Stimulated activated CD4-positive, alpha-beta T cell treated with anti-CD3 and anti-CD28 coated beads, Interleukin-4, amount 100 ng/mL, for 4 hours (primary cell): ENCODE measurements around the gene RNF115.
"Not testable (repeated sequence)": the region's sequence is repeated elsewhere in the genome, so short reads cannot be mapped to it uniquely, and the experiment has no call there.

Experiments
- DNase-seq, 2 experiments: peaks; one replicate each; pipeline ENCODE4 v3.0.0-alpha.2; 2020

Gene RNF115

DNA sequence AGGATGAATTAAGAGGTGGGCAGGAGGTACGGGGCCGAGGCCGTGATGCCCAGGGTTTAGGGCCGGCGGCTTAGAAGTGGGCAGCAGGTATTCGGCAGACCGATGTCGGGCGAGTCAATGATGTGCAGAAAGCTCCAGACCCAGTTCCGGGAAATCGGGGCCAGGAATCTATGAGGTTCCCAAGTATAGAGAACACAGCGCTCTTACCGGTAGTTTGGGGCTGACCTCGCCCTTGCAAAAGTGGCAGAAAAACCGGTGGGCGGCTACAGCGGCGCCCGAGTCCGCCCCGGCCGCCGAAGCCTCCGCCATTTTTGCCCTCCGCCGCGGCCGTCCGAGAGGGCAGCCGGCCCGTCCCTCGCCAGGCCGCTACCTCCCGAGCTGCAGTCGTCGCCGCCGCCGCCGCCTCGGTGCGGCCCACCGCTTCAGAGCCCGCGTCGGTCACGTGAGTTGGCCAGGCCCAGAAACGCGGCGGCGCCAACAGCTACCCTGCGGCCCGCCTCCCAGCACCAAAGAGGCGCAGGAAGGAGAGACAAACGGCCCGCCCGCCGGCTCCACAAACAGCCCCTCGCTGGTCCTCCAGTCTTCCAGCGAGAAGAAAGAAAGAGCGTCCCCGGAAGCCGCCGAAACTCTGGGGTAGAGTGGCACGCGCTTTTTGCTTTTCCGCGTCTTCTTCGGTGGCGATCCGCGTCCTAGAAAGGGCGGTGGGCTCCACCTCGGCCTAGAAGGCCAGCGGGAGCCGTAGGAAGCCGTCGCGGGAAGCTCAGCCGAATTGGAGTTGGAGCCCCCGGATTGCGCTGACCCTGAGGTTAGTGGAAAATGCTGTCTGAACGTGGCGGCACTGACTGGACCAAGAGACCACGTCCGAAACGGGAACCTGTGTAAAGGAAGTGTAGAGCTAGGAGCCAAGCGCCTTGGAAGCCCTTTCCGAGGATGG lies at the start of gene RNF115, which contains the start of gene POLR3C:
RNF115 (minus strand) TSS at position 531 of the 934 bp plus-strand sequence; CDS start at position 309, 222 bp downstream.
POLR3C (plus strand) TSS at position 636 of the 934 bp plus-strand sequence. CDS start 1,577 bp downstream, outside the sequence.
- peak; percentile 79 to 81 for DNase-seq

DNA sequence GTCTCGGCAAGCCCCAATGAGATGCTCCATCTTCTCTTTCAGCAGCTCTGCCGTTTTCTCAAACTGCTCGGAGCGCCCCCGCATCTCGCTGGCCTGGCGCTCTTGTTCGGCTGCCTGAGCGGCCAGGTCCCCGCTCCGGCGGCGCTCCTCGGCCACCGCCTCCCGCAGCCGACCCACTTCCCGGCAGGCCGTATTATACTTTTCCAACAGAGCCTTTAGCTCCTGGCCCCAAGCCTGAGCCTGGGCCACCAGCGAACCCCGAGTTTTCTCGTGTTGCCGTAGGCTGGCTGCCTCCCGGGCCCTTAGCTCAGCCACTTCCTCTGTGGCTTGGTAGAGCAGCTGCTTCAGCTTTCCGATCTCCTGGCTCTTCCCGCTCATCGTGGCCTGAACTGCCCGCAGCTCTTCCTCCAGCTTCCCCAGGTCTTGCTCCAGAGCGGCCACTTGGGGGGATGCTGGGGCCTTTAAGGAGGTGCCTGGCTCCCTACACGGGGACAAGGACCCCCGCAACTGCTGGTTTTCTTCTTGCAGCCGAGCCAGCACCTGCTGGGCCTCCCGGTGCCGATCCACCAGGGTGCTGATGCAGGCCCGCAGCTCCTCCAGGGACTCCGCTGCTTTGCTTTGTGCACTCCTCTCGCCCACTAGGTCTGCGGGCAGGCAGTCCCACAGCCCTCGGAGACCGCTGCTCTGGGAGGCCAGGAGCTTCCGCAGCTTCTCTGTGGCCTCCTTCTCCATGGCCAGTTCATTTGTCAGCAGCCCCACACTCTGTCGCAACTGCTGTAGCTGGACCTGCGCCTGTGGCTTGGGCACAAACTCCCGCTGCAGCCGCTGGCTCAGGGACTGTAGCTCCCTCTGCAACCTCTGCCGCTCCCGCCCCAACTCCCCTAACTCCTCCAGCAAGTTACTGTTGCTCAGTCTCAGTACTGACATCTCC lies 48.4 kb upstream of the RNF115 start:
- peak; percentile 10 to 28 for DNase-seq

DNA sequence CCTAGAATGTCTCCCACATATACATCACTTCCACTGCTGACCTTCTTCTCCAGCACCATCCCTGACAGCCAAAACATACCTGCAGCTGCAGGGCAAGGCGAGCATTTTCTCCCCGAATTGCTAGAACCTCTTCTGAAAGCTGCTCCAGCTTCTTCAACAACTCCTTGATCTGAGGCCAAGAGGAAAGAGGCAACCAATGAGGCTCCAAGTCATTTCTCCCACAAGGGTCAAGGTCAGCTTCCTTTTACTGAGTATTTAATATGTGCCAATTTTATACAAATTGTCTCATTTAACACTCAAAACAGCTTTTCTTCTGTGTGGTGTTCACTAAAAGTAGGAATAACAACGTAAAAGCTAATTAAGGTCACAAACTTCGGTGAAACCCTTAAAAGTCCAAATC lies 44.3 kb upstream of the RNF115 start:
- DNase-seq: no peak

DNA sequence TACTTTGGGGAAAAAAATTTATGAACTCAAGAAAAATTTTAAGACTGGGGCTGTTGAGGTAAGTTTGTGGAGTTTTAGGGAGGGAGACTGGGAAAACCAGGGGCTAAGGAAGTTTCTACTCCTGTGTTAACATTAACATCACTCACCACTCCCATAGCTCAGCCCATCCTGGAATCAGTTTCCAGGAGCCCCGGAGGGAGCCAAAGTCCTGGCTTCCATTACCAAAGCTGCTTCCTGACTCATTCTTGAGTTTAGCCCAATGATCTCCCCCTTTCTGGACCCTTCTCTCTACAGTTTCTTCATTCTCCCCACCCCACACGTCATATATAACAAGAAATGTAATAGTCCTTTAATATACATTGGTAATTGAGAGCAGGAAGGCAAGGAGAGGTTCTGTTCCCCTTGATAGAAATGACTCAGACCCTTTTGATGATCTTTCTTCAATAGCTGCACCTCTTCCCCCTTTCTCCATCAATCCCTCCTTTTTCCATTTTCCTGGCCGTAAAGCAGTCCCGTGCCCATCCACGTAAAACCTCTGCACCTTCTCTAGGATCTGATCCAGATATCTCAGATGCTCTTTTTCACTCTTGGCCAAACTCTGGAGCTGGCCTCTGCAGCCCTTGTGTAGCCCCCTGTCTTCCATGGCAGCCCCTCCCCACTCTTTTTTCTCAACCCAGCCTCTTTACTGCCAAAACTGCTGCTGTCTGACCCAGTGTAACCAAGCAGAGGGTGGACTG lies 39.6 kb upstream of the RNF115 start:
- DNase-seq: no peak

- DNase-seq: peak; percentile 68 to 75
Observed at GRCh38 chr1:145859491-145860023, 35.7 kb upstream of the RNF115 start.

GRCh38 chr1:145858901-145859490 lies 35.1 kb upstream of the RNF115 start, which contains the start of gene PIAS3:
Gene PIAS3, minus strand, starts transcription at chr1:145859081. Its CDS starts 91 bp downstream, at chr1:145858990.
- peak; percentile 74 to 84 for DNase-seq

DNA sequence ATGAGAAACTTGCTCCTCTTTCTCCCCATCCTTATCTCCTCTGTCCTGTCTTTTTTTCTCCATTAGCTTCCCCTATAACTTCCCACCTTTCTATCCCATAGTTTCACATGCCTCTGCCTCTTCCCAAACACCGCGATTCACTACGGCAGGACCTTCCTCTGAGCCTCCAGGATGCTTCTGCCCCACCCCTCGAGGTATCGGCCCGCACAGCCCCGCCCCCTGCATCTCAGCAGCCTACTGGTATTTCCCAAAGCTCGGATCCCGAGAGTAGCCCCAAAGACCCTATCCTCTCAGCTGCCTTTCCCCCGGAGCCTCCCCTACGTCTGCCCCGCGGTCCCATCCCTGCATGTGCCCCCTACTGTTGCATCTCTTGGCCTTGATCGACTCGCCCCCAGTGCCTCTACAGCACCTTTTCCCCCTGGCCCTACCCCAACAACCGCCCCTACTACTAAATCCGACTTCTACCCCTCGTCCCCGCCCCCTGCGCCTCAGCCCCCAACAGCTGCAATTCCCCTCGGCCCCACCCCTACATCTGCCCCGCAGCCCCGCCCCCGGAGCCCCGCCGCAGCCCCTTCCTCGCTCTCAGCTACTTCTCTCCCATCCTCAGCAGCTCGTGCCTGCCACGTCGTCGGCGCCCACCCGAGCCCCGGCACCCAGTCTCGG lies 34.5 kb upstream of the RNF115 start:
- DNase-seq: peak; percentile 53 to 63

- DNase-seq: no peak
Observed at GRCh38 chr1:145857170-145857569, 33.3 kb upstream of the RNF115 start.

DNA sequence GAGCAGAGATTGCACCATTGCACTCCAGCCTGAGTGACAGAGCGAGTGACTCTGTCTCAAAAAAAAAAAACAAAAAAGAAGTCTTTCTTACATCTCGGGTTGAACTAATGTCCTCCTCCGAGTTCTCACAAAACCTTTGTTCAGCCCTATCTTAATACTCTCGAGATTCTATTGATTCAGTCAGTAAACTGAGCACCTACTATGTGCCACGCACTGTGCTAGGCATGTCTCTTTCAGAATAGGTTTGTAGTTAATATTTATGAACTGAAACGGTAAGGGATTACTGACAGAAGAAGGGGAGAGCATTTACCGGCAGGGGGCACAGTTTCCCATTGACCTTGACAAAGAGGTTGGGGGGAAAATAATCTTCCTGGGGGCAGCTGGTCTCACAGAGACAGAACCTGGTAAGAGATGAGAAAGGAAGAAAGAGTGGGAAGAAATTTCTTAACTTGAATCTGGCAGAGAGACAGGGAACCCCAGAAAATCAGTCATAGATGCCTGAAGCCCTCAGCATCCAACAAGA lies 31.6 kb upstream of the RNF115 start:
- DNase-seq: no peak

- DNase-seq: no peak
Observed at GRCh38 chr1:145849356-145850160, 25.7 kb upstream of the RNF115 start.

DNA sequence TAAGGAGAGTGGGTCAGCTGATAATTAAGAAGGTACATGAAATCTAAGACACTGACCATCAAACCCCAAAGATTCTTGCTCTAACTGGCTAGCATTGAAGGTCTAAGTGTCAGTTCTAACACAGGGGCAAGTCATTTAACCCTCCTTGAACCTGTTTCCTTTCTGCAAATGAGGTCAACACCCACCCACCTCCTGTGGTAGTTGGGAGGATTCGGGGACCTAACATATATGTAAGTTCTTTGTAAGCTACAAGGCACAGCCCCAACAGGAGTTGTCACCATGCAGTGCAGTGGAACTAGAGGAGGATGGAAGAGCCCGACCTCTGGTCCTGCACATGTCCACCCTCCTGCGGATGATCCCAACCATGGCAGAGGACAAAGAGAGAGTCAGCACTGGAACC lies 23.9 kb upstream of the RNF115 start:
- DNase-seq: no peak

- DNase-seq: peak in 1 of 2 experiments; percentile 11
Observed at GRCh38 chr1:145846201-145846612, 22.3 kb upstream of the RNF115 start.

GRCh38 chr1:145845514-145846161 lies 21.7 kb upstream of the RNF115 start, which contains the start of gene NUDT17:
Gene NUDT17, plus strand, starts transcription at chr1:145845630. Its CDS starts 11 bp downstream, at chr1:145845641.
- peak; percentile 66 to 76 for DNase-seq

- no peak for DNase-seq
Observed at GRCh38 chr1:145845144-145845513, 21.2 kb upstream of the RNF115 start.

DNA sequence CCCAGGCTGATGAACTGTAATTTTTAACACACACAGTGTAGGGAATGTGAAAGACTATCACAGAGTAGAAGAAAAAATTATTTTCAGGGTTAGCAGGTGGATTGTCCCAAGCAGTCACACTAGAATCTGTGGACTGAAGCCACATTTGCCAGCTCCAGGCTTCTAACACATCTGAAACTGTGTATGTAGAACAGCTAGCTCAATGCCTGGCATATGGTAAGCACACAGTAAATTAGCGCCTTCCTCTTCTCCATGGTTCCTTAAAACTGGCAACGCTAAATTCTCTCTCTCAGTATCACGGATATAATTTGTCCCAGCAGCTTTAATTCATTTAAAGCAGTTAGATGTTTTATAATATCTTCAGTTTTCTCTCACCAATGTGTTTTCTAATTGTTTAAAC lies 19.1 kb upstream of the RNF115 start:
- DNase-seq: no peak

DNA sequence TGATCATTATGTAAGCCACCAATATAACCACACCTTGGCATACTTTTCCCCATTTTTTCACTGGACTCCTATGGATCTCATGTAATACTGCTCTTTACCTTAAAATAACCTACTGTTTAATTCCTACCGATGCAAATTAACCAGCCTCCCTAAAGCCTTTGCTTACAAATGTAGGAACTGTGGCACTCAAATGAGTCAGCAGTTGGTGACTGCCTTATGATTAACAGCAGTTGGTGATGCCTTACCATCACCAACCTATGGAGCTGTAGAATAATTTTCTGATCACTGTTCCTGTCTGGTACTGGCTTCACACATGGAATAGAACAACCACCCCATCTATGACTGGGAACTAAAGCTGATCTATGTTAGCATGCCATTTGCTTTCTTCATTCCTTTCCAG lies 13.8 kb upstream of the RNF115 start:
- DNase-seq: no peak

DNA sequence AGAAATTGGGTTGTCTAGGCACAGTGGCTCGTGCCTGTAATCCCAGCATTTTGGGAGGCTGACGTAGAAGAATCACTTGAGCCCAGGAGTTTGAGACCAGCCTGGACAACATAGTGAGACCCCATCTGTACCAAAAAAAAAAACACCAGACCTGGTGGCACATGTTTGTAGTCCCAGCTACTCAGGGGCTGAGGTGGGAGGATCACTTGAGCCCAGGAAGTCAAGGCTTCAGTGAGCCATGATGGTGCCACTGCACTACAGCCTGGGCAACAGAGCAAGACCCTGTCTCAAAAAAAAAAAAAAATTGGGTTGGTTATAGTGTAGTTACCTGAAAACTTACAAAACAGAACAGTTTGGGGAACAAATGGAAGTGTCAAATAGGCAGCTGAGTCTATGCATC lies 6.9 kb upstream of the RNF115 start:
- DNase-seq: not testable (repeated sequence)

GRCh38 chr1:145828367-145829026 lies 4.6 kb upstream of the RNF115 start:
- no peak for DNase-seq

DNA sequence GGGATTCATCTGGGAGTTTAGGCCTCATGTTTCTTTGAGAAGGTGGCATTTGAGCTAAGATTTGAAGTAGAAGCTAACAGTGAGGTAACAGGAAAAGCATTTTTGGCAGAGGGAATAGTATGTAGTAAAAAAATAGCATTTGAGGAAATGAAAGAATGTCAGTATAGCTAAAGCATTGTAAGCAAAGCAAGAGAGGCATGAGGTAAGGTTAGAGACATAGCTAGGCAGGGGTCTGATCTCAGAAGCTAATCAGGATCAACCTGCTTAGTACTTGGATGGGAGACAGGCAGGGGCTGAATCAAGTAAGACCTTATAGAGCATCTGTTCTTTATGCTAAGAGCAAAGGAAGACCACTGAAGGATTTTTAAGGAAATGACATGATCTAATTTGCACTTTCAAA lies 4.1 kb upstream of the RNF115 start:
- DNase-seq: no peak
